T-helper 1 cell (primary cell): ENCODE data around the gene CORO7.
"Not testable (repeated sequence)": the region's sequence is repeated elsewhere in the genome, so short reads cannot be mapped to it uniquely, and the experiment has no call there.

Experiments
- DNase-seq, 5 donors: peaks; one replicate each; pipeline ENCODE4 v3.0.0-alpha.2; 2012 to 2020

CORO7 gene

GRCh38 chr16:4352843-4353242, 63.6 kb downstream of the CORO7 start:
- DNase-seq, result no peak

GRCh38 chr16:4351880-4352279, 64.5 kb downstream of the CORO7 start:
- no peak for DNase-seq

- DNase-seq, result peak; percentile 95 to 97 (median 96)
Observed at GRCh38 chr16:4350787-4351659, 65.4 kb downstream of the CORO7 start, which contains the start of gene PAM16. TSS of gene PAM16 (minus strand) at chr16:4351321. CDS start at chr16:4351234, 87 bp downstream.

- DNase-seq, result no peak
Observed at GRCh38 chr16:4350365-4350786, 66.0 kb downstream of the CORO7 start.

GRCh38 chr16:4349332-4349731, 67.1 kb downstream of the CORO7 start:
- DNase-seq, result no peak

GRCh38 chr16:4347765-4348509, 68.5 kb downstream of the CORO7 start:
- no peak for DNase-seq

DNA sequence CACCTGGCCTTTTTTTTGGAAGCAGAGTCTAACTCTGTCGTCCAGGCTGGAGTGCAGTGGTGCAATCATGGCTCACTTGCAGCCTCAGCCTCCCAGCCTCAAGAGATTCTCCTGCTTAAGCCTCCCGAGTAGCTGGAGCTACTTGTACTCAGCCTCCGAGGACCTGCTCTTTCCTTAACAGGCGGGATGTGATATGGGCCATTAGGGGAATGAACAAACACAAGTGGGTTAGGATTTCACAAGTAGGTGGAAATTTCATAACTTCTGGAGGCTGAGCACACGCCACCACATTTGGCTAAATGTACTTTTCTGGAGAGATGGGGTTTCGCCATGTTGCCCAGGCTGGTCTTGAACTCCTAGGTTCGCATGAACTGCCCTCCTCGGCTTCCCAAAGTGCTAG, 69.4 kb downstream of the CORO7 start:
- DNase-seq, result no peak

DNA sequence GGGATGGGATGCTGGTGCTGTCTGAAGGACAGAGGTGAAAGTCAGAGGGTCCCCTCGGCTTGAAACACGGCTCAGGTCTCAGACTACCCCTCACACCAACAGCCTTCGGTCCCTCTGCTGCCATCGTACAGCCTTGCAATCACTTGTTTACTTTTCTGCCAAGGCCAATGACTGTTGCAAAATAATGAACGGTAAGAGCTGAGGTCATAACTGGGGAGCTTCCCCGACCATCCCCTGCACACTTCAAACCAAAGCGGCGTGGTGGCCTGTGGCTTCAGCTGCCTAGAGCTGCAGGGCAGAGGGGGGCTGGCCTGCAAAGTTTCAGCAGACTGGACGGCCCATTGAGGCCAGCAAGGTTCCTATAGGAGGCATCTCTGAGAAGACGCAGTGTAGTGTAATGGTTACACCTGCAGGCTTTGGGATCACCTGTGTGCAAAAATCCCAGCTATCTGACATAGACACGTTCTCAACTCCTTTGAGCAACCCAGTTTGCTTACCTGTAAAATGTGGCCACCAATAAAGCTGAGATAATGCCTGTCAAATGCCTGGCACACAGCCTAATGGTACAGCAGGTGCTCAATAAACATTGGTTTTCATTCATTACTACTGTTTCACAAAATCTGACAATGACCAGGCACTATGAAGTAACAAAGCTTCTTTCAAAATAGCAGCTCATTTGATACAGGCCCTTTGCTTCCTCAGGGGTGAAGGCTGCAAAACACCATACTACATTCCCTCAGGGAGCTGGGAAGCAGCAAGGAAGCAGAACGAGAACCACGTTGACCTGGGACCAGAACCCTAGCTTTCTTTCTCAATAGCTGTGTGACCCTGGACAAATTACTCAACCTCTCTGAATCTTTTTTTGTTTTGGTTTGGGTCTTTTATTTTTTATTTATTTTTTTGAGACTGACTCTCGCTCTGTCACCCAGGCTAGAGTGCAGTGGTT, 70.3 kb downstream of the CORO7 start:
- no peak for DNase-seq

DNA sequence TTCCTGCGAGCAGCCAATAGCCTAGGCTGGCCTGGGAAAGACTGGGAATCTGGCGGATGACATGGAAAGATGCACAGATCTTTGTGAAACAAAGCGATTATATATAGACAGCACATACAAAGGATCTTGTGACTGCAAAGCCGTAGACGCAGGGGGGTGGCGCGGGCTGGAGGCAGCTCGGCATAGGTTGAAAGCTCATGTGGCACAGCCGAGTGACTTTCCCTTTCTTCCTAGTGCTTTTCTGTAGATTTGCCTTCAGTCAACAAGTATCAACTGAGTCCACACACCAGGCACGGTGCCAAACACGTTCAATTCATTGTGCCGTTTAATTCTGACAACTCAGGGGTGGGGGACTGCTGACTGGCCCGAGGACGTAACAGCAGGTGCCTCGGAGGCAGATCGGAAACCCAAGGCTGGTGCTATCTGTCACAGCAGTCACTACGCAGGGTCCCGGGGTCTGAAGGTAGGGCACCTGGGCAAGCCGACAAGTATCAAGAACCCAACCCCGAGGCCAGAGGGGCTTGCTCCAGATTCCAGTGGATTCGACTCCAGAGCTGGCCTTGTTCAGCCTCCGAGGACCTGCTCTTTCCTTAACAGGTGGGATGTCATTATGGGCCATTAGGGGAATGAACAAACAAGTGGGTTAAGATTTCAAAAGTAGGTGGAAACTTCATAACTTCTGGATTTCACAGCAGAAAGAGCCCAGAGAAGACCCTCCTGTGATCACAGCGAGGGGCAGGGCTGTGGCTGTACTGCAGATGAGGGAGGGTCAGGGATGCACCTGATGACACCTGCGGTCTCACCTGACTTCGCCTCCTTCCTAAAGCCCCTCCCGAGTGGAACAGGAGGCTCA, 71.2 kb downstream of the CORO7 start:
- no peak for DNase-seq

DNA sequence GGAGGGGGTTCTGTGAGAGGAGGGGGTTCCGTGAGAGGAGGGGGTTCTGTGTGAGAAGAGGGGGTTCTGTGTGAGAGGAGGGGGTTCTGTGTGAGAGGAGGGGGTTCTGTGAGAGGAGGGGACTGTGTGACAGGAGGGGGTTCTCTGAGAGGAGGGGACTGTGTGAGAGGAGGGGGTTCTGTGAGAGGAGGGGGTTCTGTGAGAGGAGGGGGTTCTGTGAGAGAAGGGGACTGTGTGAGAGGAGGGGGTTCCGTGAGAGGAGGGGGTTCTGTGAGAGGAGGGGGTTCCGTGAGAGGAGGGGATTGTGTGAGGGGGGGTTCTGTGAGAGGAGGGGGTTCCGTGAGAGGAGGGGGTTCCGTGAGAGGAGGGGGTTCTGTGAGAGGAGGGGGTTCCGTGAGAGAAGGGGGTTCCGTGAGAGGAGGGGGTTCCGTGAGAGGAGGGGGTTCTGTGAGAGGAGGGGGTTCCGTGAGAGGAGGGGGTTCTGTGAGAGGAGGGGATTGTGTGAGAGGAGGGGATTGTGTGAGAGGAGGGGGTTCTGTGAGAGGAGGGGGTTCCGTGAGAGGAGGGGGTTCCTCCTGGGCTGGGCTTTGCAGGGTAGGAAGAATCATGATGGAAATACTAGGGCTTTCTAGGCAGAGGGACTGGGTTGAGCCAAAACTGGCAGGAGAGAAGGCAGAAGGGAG, 72.0 kb downstream of the CORO7 start:
- not testable (repeated sequence) for DNase-seq

DNA sequence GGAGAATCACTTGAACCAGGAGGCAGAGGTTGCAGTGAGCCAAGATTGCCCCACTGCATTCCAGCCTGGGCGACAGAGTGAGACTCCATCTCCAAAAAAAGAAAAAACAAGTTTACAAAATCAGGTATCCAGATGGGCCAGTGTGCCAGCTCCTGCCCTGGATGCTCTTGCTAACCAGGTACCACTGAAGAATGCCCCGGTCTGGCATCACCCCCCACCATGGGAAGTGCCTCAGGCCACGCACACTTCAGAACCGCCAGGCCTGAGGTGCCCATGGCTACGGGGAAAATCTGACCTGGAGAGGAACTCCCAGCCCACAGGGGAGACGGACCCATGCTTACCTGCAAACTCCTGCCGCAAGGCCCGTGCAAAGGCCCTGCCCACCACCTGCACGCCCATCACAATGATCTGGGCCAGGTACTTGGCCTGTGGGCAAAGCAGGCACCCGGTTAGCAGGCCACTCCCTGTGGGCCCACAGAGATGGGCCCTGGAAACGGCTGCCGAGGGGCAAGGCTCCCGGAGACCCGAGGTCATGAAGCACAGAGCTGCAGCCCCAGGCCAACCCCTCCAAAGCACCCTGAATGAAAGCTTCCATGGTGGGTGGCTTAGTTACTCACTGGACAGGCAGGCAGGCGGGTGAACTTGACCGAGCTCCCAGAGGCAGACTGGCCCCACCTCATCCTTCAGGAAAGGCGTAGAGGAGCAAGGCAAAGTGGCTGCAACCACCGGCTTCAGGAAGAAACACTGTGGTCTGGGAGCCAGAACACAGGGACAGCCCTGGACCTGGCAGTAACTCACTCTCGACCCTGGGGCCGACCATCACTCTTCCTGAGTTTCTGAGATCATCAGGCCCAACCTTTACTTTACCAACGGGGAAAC, 73.3 kb downstream of the CORO7 start:
- DNase-seq, result no peak

DNA sequence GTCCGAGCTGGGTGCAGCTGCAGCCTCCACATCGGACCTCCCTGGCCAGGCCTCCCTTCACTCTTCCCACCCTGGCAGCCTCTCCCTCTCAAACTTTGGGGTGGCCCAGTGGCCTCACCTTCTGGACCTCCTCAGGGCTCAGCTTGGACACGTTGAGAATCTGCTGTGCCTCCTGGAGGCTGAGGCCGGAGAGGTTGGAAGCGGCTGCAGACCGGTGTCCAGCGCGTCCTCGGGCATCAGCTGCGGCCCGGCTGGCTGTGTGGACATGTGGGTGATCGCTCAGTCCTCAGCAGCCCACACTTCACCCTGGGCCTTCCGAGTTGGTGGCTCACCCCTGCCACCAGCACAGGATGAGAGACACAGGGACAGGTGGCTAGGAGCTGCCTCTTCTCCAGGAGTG, 75.1 kb downstream of the CORO7 start:
- no peak for DNase-seq

DNA sequence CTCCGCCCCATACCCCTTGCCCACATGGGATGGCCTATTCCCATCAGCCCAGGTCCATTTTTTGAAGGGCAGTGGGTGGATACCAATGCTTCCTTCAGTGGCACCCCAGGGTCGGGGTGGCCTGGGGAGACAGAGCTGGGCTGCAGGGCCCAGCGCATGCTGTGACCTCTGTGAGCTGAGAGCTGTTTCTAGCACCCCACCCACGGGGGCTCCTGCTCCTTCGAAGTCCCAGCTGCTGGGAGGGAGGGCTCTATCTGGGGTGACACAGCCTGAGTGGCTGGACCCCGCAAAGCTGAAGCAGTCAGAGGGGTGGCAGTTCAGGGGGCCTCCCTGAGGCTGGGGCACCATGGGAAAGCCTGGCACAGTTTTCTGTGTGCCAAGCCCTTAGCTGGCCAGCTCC, 76.0 kb downstream of the CORO7 start:
- DNase-seq, result no peak

DNA sequence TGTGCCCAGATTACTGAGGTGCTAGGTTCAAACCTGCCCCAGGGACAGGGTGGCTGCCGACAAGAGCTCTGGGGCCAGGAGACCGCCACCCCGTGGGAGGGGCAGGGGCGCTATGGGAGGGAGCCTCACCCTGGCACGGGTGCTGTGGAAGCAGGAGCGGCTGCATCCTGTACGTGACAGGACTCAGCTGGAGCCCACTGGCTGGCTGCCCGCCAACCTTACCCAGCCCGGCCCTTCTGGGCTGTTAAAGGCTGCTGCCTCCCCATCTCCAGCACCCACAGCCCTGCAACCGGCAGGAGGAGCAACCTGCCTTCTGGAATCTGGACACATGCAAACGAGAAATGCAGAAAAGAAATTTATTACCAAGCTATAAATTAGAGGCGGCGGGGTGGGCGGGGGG, 76.5 kb downstream of the CORO7 start:
- DNase-seq, result no peak

- DNase-seq, result no peak
Observed at GRCh38 chr16:4339455-4339854, 76.9 kb downstream of the CORO7 start.

- DNase-seq, result no peak
Observed at GRCh38 chr16:4338712-4339299, 77.6 kb downstream of the CORO7 start.

DNA sequence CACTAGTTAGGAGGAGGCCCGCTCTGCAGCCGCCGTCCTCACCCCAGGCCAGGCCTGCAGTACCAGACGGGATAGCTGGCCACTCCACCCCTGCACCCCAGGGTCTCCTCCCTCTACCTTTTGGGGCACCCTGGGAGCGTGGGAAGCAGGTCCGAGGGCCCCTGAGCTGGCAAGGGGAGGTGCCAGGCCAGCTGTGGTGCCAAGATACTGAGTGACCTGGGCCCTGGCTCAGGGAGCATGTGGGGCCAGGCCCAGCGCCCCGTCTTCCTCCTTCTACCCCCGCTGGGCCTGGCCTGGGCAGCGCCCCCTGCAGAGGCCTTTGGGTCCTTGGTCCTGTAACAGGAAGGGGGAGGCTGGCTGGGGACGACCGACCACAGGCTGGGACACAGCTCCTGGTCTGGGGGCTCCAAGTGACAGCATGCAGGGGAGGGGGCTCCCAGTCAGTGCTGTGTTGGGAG, 78.2 kb downstream of the CORO7 start:
- DNase-seq, result no peak

- DNase-seq, result no peak
Observed at GRCh38 chr16:4337540-4338088, 78.8 kb downstream of the CORO7 start.
